Panc1 (cell line): ENCODE measurements around the gene SYTL3. TPM values are rescaled to one million over a fixed set of nuclear protein-coding genes. Genes with fewer than 3 reads are reported as not detected.

Experiments
- ATAC-seq: fragments of 200-7000 bp; cut with Tn5 transposase; 2 replicates; pipeline ENCODE4 v1.9.1; 2020; ENCODE audit warnings: mild to moderate bottlenecking, moderate library complexity
- BruUV-seq: library from RNA; stranded (reverse); fragments of 400-500 nt; replicated peaks from 2 replicates; lab custom pipeline; 2021; lab: Mats Ljungman, UMichigan
- CTCF ChIA-PET: fragments of 300-600 bp; sonication (Branson Sonifier 250); formaldehyde crosslinking; loops from one replicate; lab custom pipeline; 2022; ENCODE audit warnings: antibody characterized with exemption; lab: Charles Lee
- POLR2A ChIA-PET: fragments of 300-600 bp; sonication (Branson Sonifier 250); formaldehyde crosslinking; loops from one replicate; lab custom pipeline; 2022; ENCODE audit warnings: antibody characterized with exemption; lab: Charles Lee
- DNase-seq: peaks from one replicate; pipeline ENCODE4 v3.0.0-alpha.2; 2010; ENCODE audit warnings: low read depth, low spot score
- H3K27ac ChIP-seq: 2 replicates; pipeline ENCODE4 v1.5.1; 2011; ENCODE audit warnings: mild to moderate bottlenecking, low read length, inconsistent platforms
- H3K27me3 ChIP-seq: fragments of 200-500 bp; sonication (Bioruptor generic); 2 replicates; pipeline ENCODE4 v1.6.0; 2014; ENCODE audit warnings: low read length, inconsistent platforms; ENCODE audit not compliant: control insufficient read depth, insufficient read depth
- H3K36me3 ChIP-seq: fragments of 200-500 bp; sonication (Bioruptor generic); 2 replicates; pipeline ENCODE4 v1.5.1; 2014; ENCODE audit warnings: inconsistent platforms, mild to moderate bottlenecking, low read length, moderate library complexity; ENCODE audit not compliant: control insufficient read depth, insufficient read depth
- H3K4me1 ChIP-seq: 2 replicates; pipeline ENCODE4 v1.5.1; 2011; ENCODE audit warnings: inconsistent platforms, mild to moderate bottlenecking, low read length, moderate library complexity; ENCODE audit not compliant: control insufficient read depth, insufficient read depth
- H3K4me3 ChIP-seq, 2 experiments: 2 replicates each; pipeline ENCODE4 v1.5.1; 2011 to 2012; ENCODE audit warnings: low read depth in 2 of 2, low read length in 2 of 2, mild to moderate bottlenecking in 2 of 2, inconsistent platforms in 1 of 2, moderate library complexity in 1 of 2
- H3K9me3 ChIP-seq: fragments of 200-500 bp; sonication (Bioruptor generic); 2 replicates; pipeline ENCODE4 v1.5.1; 2014; ENCODE audit warnings: low read depth, mild to moderate bottlenecking, inconsistent platforms, low read length, moderate library complexity; ENCODE audit not compliant: control insufficient read depth, insufficient read depth
- POLR2AphosphoS5 ChIP-seq: IDR thresholded peaks from 2 replicates; pipeline ENCODE4 v1.6.1; 2012; ENCODE audit warnings: mild to moderate bottlenecking, low read depth, low read length, moderate library complexity
- SIN3A ChIP-seq: IDR thresholded peaks from 2 replicates; pipeline ENCODE4 v1.6.1; 2012; ENCODE audit warnings: low read depth, mild to moderate bottlenecking, low read length, moderate library complexity, borderline replicate concordance; ENCODE audit not compliant: insufficient read depth
- TCF7L2 ChIP-seq: IDR thresholded peaks from 2 replicates; pipeline ENCODE4 v1.6.1; 2011; ENCODE audit warnings: mild to moderate bottlenecking, low read depth, low read length, inconsistent platforms
- in situ Hi-C: cut with HindIII; loops from 2 replicates; pipeline ENCODE4 v1.10.0; 2016; ENCODE audit warnings: low sequenced_read_pairs, low pct_unique_long_range_greater_than_20kb
- intact Hi-C: fragments of 100-400 bp; cut with micrococcal nuclease; formaldehyde crosslinking; loops from one replicate; pipeline ENCODE4 v1.10.0; 2022; ENCODE audit not compliant: unreplicated experiment
- total RNA-seq: library from RNA; stranded (reverse); gene quantifications from one replicate; pipeline ENCODE4 v1.2.1, GENCODE V29; 2021; ENCODE audit not compliant: unreplicated experiment
- TF ChIP-seq, protein P1 (sequence below), 2 experiments: IDR thresholded peaks; 2 replicates each; pipeline ENCODE4 v1.6.1; 2011 to 2012; ENCODE audit warnings: low read depth in 2 of 2, control low read depth in 1 of 2, low read length in 1 of 2, mild to moderate bottlenecking in 1 of 2, moderate library complexity in 1 of 2; ENCODE audit not compliant: insufficient read depth in 1 of 2
- TF ChIP-seq, protein P2 (sequence below): fragments of 450-650 bp; IDR thresholded peaks from 2 replicates; pipeline ENCODE4 v1.5.1; 2017; ENCODE audit warnings: mild to moderate bottlenecking

SYTL3 gene
- total RNA-seq, 1 experiment from 2014 or later: 1.4 TPM

DNA sequence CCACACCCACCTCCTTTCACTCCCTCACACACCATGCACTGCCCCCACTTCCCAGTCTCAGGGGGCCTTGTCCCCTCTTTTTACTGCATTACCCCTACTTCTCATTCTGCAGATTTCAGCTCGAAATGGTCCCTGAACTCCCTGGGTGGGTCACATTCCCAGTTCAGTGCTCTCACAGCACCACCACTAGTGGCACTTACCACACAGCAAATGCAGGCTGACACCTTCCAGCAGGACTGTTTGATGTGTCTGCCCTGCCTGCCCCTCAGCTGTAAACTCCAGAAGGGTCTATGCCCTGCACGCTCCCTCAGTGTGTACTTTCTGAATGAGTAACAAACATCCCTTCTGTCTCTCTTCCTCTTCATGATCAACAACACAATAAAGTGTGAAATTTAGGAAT is 9.3 kb upstream of the SYTL3 start:
- H3K4me3 ChIP-seq: no peak overlapping the region
- no peaks in the 10 kb centered on the region for H3K9me3 ChIP-seq
- ChIA-PET CTCF (no interaction called here), POLR2A (no interaction called here)
- no TSS peak for BruUV-seq
- TF ChIP-seq SIN3A: no peak
- TF ChIP-seq, protein P1, sequence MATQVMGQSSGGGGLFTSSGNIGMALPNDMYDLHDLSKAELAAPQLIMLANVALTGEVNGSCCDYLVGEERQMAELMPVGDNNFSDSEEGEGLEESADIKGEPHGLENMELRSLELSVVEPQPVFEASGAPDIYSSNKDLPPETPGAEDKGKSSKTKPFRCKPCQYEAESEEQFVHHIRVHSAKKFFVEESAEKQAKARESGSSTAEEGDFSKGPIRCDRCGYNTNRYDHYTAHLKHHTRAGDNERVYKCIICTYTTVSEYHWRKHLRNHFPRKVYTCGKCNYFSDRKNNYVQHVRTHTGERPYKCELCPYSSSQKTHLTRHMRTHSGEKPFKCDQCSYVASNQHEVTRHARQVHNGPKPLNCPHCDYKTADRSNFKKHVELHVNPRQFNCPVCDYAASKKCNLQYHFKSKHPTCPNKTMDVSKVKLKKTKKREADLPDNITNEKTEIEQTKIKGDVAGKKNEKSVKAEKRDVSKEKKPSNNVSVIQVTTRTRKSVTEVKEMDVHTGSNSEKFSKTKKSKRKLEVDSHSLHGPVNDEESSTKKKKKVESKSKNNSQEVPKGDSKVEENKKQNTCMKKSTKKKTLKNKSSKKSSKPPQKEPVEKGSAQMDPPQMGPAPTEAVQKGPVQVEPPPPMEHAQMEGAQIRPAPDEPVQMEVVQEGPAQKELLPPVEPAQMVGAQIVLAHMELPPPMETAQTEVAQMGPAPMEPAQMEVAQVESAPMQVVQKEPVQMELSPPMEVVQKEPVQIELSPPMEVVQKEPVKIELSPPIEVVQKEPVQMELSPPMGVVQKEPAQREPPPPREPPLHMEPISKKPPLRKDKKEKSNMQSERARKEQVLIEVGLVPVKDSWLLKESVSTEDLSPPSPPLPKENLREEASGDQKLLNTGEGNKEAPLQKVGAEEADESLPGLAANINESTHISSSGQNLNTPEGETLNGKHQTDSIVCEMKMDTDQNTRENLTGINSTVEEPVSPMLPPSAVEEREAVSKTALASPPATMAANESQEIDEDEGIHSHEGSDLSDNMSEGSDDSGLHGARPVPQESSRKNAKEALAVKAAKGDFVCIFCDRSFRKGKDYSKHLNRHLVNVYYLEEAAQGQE (IDR thresholded peaks at IDR 0.05; ENCODE audit: insufficient read depth in 1 of 2, low read depth in 2 of 2, low read length in 1 of 2): no peak
- intact Hi-C loops (no loop called here), in situ Hi-C loops (no loop called here)
- H3K36me3 ChIP-seq: peaks cover 6% of the 10 kb centered on the region; the same call in 1 of the 2 replicates
- no peaks in the 10 kb centered on the region for H3K27me3 ChIP-seq
- peaks cover 21% of the 10 kb centered on the region for H3K4me1 ChIP-seq
- ATAC-seq (no peak), DNase-seq (no peak)
- no peak overlapping the region for H3K27ac ChIP-seq

DNA sequence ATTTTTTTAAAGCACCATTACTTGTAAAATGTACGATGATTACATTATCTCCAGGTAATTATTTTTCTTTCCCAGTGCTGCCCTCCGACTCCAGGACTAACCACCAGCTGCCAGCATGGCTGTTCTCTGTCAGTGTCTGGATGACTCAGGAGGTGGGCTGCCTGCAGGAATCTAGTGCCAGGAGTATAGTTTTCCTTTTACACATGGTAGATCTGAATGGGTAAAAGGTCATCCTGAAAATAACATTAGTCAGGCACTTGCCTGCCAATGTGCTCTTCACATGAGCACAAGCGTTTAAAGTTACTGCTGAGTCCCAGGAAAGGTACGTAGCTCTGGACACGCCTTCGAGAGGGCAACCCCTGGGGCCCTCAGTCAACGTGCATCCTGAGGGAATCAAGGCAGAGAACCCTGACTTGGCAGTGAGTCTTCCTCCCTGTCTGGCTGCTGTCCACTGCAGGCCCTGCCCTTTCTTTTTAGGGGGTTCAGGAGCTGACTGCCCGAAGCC is 7.7 kb upstream of the SYTL3 start:
- CTCF ChIA-PET: interaction anchor here (0.6 kb wide), 1 partner anchor 50 kb away, joined by 5 read pairs; no protein-coding TSS in a partner anchor

DNA sequence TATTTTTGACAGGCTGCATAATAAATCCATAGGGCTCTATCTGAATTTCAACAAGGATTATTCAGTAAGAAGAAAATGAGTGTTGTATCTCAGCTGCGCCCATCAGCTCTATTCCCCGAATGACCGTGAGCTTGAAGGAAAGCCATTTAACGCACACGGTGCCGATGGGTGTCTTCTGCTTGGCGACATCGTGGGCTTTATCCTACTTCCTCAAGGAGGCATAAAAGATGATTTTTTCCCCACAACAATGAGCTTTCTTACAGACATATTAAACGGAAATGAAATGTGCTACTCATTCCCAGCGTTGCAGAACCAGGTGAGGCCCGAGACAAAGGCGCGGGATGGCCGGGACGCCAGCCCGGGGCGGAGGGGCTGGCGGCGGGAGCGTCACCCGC is 6.0 kb upstream of the SYTL3 start:
- H3K4me1 ChIP-seq: peaks cover 35% of the 10 kb centered on the region
- ChIA-PET POLR2A (interaction anchor here (0.5 to 0.7 kb wide), 3 partner anchors 60 to 576 kb away, joined by 7 to 8 read pairs (median 7); no protein-coding TSS in a partner anchor), CTCF (no interaction called here)
- H3K4me3 ChIP-seq: peak overlapping the region; percentile 74 to 90
- H3K9me3 ChIP-seq: no peaks in the 10 kb centered on the region
- no peak for DNase-seq
- ATAC-seq: no peak
- no peaks in the 10 kb centered on the region for H3K27me3 ChIP-seq
- in situ Hi-C loops: no loop called here
- intact Hi-C loops: no loop called here
- H3K27ac ChIP-seq: peak overlapping the region; percentile 85
- no TSS peak for BruUV-seq
- H3K36me3 ChIP-seq: peaks cover 3% of the 10 kb centered on the region; the same call in 1 of the 2 replicates
- TF ChIP-seq, protein P1 (IDR thresholded peaks at IDR 0.05; ENCODE audit: insufficient read depth in 1 of 2, low read depth in 2 of 2, low read length in 1 of 2): no peak
- TF ChIP-seq TCF7L2 (no peak), POLR2AphosphoS5 (no peak), SIN3A (no peak)
- TF ChIP-seq, protein P2, sequence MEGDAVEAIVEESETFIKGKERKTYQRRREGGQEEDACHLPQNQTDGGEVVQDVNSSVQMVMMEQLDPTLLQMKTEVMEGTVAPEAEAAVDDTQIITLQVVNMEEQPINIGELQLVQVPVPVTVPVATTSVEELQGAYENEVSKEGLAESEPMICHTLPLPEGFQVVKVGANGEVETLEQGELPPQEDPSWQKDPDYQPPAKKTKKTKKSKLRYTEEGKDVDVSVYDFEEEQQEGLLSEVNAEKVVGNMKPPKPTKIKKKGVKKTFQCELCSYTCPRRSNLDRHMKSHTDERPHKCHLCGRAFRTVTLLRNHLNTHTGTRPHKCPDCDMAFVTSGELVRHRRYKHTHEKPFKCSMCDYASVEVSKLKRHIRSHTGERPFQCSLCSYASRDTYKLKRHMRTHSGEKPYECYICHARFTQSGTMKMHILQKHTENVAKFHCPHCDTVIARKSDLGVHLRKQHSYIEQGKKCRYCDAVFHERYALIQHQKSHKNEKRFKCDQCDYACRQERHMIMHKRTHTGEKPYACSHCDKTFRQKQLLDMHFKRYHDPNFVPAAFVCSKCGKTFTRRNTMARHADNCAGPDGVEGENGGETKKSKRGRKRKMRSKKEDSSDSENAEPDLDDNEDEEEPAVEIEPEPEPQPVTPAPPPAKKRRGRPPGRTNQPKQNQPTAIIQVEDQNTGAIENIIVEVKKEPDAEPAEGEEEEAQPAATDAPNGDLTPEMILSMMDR: no peak

More for the DNA sequence above, 7.7 kb upstream of the SYTL3 start:
- ATAC-seq (no peak), DNase-seq (no peak)
- Histone ChIP-seq H3K4me1 (peaks cover 26% of the 10 kb centered on the region), H3K9me3 (no peaks in the 10 kb centered on the region), H3K36me3 (peaks cover 3% of the 10 kb centered on the region; the same call in 1 of the 2 replicates), H3K27ac (peak overlapping the region; percentile 46; the same call in 1 of the 2 replicates), H3K4me3 (no peak overlapping the region), H3K27me3 (no peaks in the 10 kb centered on the region)
- TF ChIP-seq TCF7L2 (no peak), POLR2AphosphoS5 (no peak)
- in situ Hi-C loops (no loop called here), intact Hi-C loops (no loop called here)
- no TSS peak for BruUV-seq
- POLR2A ChIA-PET: no interaction called here
